Measurements from ENCODE around the gene ABCB9. TPM values are rescaled to one million over a fixed set of nuclear protein-coding genes. Genes with fewer than 3 reads are reported as not detected.
"Not testable (repeated sequence)": the region's sequence is repeated elsewhere in the genome, so short reads cannot be mapped to it uniquely, and the experiment has no call there.

The ABCB9 gene
- total RNA-seq, 1 donor from 2014 or later = 10.7 TPM

DNA sequence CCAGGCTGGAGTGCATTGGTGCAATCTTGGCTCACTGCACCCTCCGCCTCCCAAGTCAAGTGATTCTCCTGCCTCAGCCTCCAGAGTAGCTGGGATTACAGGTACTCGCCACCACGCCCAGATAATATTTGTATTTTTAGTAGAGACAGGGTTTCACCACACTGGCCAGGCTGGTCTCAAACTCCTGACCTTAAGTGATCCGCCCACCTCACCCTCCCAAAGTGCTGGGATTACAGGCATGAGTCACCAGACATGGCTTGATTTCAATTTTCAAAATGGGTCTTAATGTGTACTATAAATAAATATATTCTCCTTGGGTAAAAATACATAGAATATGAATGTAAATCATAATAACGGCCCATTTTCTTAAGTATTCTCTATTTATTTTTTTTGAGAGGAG is 24.9 kb downstream of the ABCB9 start:
- DNase-seq (ENCODE audit: low read depth, low spot score) = not testable (repeated sequence)

DNA sequence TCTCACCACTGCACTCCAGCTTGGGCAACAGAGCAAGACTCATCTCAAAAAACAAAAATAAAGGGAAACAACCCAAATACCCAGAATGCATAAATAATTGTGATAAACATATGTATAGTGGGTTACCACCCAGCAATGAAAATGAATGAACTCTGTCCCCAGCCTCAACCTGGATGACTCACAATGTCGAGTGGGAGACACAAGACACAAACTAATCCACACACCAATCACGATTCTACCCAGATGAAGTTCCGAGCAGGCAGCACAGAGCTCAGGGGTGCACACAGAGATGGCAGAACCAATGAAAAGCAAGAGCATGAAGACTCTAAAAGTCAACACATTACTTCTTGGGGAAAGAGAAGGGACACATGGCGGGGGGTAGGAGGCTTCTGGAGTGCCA is 27.1 kb downstream of the ABCB9 start:
- DNase-seq (ENCODE audit: low read depth, low spot score) = no peak

DNA sequence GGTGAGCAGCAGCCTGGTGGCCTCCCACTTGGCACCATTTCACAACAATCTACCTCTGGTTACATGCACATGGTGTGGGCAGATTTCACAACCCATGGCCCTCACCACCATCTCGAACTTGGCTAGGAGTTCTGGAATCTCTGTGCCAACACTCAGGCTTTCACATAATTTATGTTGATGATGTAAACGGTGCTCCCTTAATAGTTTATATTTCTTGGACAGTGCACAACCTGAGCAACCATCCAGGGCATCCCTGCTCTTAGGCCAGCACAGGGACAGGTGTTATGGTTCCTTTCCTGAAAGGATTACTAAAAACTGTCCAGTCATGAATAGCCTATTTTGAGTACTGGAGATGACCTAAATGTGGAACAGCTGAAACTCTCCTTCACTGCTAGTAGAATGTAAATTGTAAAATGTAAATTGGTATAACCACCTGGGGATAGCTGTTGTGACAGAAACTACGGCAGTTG is 28.6 kb downstream of the ABCB9 start:
- DNase-seq (ENCODE audit: low read depth, low spot score) = no peak

DNA sequence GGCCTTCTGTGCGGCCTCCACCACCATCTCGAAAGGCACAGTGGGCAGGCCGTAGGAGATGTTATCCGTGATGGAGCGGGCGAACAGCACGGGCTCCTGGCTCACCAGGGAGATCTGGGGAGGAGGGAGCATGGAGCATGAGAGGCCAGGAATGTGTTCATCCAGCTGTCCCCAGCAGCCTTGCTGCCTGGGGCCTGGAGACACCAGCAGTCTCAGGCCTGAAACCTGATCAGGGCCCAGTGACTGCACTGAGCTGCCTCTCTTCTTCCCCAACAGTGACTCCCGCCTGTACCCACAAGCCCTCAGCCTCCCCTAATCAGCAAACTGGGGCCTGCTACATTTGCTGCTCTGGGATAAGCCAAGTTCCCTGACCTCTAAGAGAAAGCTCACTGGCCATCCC is 30.9 kb downstream of the ABCB9 start:
- DNase-seq (ENCODE audit: low read depth, low spot score) = no peak

DNA sequence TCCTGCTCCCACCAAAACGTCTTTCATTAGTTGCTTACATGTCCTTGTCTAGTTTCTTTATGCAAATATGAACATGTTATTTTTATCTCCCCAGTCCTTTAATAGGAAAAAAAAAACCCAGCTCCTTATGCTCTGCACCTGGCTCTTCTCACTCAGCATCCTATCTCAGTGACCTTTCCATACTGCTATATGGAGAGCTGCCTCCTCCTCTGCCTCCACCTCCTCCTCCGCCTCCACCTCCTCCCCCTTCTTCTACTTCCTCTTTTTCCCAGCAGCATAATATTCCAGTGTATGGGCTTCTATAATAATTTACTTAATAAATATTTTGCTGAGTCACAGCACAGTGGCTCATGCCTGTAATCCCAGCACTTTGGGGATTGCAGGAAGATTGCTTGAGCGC is 31.5 kb downstream of the ABCB9 start:
- no peak for DNase-seq (ENCODE audit: low read depth, low spot score)

DNA sequence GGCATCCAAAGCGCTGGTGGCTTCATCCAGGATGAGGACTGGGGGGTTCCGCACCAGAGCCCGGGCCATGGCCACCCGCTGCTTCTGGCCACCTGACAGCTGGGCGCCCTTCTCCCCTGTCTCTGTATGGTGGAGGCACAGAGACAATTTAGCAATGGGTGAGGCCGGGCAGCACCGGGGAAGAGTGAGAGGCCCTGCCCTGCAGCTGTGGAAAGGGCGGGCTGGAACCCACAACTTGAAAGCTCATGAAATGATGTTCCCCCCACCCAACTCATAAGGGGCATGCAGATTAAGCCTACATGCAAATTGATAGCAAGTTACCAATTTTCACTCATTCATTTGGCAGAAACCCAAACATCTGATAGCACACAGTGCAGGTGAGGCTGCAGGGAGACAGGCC is 34.1 kb downstream of the ABCB9 start:
- no peak for DNase-seq (ENCODE audit: low read depth, low spot score)

DNA sequence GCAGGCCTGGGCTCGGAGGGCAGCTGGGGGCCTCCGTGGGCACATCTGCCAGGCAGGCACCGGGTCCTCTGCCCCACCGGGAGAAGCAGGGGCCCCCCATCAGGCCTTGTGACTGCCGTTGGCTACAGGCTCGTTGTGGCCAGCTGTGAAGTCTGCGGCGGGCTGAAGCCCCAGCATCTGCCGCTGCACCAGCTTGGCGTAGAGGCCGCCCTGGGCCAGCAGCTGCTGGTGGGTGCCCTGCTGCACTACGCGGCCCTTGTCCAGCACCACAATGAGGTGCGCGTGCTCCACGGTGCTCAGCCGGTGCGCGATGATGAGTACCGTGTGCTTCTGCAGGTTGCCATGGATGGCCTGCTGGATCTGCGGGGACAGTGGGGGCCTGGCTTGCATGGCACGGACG is 36.5 kb downstream of the ABCB9 start:
- no peak for DNase-seq (ENCODE audit: low read depth, low spot score)

DNA sequence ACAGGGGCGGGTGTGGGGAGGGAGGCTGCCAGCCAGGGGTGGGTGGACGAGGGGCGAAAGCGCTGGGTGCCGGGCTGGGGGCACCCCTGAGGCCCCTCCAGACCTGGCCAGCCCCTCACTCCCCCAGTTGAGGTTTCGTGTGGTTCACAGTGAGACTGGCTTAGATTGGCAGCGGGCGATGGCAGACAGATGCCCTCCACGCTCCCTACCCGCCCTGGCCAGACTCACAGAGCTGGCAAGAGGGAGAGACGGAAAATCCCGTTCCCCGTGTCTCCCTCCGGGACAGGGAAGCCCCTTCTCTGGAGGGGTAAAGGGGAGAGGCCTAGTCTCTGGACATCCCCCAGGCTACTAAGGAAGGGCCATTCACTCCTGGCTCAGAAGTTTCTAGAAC is 37.1 kb downstream of the ABCB9 start:
- no peak for DNase-seq (ENCODE audit: low read depth, low spot score)

DNA sequence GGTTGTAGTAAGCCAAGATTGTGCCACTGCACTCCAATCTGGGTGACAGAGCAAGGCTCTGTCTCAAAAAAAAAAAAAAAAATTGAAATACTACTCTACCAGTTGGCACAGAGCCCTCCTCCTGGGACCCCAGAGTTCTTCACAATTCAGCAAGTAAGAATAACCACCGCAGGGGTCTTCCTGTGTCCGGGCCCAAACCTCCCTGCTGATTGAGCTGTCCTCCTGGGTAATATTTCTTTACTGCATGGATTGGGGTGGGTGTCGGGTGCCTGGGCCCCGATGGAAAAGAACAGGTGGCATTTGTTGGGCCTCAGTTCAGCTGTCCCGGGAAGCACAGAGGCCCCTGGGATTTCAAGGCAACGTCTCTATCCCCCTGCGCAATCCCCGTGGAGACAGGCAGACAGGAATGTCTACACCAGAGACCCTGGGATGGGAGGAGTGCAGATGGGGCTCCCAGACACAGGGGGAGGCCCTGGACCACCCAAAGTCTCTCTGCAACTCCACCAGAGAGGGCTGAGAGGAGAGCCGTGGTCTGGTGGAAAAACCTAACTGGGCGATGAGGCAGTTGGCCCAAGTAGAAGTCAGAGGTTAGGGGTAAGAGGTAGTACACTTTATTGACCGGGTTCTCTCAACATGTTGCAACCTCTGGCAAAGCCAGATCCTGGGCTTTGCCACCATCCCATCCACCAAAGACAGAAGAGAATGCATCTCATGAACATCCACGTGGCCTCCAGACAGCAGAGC is 37.7 kb downstream of the ABCB9 start:
- DNase-seq (ENCODE audit: low read depth, low spot score) = no peak

DNA sequence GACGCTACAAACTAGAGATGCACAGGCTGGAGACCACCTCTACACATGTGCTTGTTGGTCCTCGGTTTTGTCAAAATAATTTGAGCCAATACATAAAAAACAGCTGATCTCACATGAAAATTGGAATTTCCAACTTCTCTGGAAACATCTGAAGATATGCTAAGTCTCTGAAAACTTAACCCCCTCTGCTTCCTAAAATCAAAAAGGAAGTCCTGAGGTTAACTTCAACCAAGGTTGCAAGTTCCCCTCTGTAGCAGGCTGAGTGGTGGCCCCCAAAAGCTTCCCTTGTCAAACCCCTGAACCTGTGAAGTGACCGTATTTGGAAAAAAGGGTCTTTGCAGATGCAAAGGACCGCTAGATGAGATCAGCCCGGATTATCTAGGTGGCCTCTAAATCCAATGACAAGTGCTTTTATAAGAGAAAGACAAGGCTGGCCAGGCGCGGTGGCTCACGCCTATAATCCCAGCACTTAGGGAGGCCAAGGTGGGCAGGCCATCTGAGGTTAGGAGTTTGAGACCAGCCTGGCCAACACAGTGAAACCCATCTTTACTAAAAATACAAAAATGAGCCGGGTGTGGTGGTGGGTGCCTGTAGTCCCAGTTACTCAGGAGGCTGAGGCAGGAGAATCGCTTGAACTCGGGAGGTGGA is 38.4 kb downstream of the ABCB9 start:
- no peak for DNase-seq (ENCODE audit: low read depth, low spot score)

DNA sequence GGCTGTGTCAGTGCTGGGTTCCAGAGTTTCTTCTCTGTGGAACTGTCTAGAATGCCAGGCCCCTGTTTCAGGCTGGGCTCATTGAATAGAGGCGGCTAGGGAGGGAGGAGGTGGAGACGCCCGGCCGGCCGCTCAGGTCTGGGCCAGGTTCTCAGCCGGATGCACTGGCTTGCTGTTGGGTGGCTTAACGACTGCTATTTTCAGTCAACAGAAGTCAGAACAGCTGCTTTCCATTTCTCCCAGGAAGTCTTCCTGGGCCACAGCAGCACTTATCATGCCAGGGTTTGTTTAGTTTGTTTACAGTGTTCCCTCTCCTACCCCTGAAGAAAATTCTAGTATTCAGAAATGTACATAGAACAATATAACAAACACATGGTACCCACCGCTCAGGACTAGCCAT is 44.3 kb downstream of the ABCB9 start:
- no peak for DNase-seq (ENCODE audit: low read depth, low spot score)

DNA sequence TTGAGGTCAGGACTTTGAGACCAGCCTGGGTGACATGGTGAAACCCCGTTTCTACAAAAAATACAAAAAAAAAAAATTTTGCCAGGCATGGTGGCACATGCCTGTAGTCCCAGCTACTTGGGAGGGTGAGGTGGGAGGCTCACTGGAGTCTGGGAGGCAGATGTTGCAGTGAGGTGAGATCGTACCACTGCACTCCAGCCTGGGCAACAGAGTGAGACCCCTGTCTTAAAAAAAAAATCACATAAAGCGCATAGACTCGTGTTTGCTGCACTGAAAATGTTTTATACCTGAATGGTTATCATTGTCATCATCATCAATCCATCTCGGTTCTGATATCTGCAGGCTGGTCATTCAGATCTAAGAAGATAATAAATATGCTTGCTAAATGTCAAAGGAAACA is 45.6 kb downstream of the ABCB9 start:
- no peak for DNase-seq (ENCODE audit: low read depth, low spot score)

DNA sequence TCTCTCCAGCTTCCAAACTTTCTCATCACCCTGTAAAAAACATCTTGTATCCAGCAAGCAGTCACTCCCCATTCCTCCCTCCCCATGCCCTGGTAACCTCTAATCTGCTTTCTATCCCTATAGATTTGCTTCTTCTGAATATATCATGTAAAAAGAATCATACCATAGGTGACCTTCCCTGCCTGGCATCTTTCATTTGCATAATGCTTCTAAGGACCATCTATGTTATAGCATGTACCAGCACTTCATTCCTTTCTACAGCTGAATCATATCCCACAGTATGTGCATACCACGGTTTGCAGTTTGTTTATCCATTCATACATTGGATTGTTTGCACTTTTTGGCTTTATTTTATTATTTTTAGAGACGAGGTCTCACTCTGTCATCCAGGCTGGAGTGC is 47.4 kb downstream of the ABCB9 start:
- no peak for DNase-seq (ENCODE audit: low read depth, low spot score)

DNA sequence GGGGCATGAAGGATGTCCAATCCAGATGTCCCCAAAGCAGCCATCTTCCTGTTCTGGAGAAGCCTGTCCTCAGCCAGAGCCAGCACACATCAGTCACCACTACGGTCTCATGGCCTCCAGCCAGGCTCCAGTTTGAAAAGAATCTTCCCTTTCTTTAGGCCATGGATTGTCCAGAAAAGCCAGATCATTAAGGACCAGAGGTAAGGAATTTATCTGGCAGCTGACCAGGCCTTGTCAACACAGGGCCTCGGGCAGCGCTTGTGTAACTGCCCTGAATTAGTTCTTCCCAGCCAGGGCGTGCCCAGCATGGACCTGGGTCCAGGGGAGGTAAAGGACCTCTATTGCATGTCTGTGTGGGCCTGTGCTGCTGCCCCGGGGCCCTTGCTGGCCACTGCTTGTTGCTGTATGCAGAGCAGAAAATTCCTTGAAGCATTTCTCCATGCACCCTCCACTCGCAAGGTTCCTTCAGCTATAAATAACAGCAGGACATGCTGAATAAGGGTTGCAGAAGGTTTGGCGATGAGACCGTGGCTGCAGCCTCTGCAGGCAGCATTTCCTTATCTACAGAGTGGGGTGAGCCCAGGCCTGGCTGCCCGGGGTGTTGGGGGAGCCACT is 48.6 kb downstream of the ABCB9 start:
- DNase-seq (ENCODE audit: low read depth, low spot score) = no peak

DNA sequence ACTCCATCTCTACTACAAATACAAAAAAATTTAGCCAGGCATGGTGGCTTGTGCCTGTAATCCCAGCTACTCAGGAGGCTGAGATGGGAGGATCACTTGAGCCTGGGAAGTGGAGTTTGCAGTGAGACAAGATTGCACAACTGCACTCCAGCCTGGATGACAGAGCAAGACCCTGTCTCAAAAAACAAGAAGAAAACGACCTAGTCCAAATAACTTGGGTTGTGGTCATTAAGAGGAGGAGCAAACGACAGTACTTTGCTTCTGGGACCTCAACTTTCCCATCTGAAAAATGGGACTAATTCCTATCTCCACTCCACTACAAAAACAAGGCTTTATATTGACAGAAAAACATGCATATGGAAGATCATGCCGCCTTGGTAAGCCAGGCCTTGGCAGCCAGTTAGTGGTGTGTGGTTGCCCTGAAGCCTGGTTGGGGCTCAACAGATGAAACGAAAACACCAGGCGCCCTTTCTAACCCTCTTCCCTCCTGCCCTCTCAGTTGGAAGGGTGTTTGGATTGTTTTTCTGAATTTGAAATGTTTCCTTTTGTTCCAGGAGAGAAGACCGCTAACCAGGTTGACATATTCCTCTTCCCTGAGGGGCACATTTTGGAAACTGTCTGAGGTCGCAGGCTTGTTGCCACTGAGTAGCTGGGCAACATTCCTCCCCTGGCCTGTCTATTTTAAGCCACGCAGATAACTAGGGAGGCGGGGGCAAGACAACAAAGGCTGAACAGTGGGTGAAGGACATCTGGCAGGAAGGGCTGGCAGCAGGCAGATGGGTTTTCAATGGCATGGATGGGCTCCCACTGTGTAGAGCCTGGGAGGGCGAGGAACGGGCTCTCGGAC is 56.6 kb downstream of the ABCB9 start:
- DNase-seq (ENCODE audit: low read depth, low spot score) = no peak

DNA sequence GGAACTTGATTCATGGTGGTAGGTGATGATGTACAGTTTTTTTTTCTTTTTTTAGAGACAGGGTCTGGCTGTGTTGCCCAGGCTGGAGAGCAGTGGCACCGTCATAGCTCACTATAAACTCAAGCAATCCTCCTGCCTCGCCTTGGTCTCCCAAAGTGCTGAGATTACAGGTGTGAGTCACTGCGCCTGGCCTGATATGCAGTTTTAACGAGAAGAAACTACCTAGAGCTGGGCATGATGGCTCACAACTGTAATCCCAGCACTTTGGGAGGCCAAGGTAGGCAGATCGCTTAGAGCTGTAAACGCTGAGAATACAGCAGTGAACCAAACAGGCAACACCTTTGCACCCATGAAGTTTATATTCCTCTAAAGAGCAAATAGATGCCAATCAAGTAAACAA is 57.3 kb downstream of the ABCB9 start:
- DNase-seq (ENCODE audit: low read depth, low spot score) = no peak

DNA sequence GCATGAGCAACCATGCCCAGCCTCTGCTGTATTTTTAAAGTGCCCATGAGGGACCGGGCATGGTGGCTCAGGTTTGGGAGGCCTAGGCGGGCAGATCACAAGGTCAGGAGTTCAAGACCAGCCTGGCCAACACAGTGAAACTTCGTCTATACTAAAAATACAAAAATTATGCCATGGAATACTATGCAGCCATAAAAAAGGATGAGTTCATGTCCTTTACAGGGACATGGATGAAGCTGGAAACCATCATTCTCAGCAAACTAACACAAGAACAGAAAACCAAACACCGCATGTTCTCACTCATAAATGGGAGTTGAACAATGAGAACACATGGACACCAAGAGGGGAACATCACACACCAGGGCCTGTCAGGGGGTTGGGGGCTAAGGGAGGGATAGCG is 61.0 kb downstream of the ABCB9 start:
- DNase-seq (ENCODE audit: low read depth, low spot score) = not testable (repeated sequence)

DNA sequence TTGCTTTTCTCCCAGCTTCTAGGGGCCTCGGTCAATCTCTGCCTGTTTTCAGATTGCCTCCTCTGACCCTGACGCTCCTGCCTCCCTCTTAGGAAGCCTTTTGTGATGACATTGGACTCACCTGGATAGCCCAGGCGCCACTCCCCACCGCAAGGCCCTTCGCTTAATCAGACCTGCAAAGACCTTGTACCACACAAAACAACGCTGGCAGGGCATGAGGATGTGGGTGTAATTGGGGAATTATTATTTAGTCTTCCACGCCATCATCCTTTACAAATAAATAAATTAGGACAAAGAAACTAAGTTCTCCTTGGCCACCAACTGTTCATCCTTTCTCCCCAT is 62.6 kb downstream of the ABCB9 start:
- no peak for DNase-seq (ENCODE audit: low read depth, low spot score)

DNA sequence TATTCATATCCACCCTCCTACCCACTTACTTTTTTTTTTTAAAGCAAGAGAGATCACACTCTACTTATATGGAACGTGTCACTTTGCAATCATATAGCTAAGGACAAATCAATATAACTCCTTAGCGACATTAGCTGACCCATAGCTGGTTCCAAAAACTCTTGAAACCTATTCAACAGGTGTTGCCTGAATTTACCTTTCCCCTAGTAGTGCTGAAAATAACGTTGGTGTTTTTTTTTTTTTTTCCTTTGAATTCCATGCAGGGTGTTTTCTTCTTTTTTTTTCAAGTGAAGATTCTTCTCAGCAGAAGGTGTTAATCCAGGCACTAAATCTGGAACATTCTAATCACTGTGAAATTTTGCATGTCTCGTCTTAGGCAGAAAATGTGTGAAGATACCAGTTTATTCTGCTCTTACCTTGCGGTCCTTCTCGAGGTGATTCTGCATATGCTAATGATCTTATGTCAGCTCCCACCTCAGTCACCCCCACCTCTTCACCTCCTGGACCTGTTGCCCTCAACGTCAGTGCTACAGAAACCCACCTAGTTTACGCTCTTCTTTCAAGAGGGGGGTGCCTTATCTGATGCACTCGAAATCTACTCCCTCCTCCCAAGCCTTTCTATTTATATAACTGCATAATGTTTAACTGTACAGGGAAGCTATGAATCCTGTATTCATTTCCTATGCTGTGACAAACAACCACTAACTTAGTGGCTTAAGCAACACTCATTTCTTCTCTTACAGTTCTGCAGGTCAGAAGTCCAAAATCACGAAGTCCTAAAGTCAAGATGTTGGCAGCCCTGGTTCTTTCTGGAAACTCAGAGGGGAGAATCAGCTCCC is 63.2 kb downstream of the ABCB9 start:
- DNase-seq (ENCODE audit: low read depth, low spot score) = no peak

DNA sequence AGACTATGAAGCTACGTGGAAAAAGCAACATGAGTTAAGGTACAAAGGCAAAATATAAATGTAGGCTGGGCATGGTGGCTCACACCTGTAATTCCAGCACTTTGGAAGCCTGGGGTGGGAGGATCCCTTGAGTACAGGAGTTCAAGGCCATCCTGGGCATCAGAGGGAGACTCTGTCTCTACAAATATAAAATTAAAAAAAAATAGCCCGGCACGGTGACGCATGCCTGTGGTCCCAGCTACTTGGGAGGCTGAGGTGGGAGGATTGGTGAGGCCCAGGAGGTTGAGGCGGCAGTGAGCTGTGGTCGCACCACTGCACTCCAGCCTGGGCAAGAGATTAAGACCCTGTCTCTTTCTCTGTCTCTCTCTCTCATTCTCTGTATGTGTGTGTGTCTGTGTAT is 66.4 kb downstream of the ABCB9 start:
- DNase-seq (ENCODE audit: low read depth, low spot score) = no peak

DNA sequence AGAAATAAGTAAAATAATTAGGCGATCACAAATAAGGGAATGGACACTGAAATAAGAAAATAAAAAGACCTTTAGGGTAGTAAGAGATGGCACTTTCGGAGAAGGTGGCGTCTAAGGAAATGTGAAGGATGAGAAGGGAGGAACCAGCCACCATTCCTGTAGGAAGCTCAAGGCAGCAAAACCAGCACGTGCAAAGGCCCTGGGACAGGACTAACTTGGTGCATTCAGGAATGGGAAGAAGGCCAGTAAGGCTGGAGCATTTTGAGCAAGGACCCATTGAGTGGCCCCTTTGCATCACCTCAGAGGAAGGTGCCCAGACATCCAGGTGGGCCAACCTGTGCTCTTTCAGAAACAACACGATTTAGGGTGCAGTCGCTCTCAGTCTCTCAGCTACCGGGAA is 69.6 kb downstream of the ABCB9 start:
- DNase-seq (ENCODE audit: low read depth, low spot score) = no peak
